Trophoblast cell (in vitro differentiated cells and primary cell): Measurements from ENCODE around the gene RSAD1.
A peak's percentile ranks its signal among the peaks of the same experiment; 100 is the strongest.

Experiments used
- DNase-seq, 2 donors: peaks; one replicate each; pipeline ENCODE4 v3.0.0-alpha.2; 2016
- H2AFZ ChIP-seq: 2 replicates; pipeline ENCODE4 v1.6.1; 2013; ENCODE audit warnings: low read length, moderate library complexity, mild to moderate bottlenecking; ENCODE audit not compliant: insufficient read depth, poor library complexity
- H2AK5ac ChIP-seq: 2 replicates; pipeline ENCODE4 v1.6.1; 2013; ENCODE audit warnings: mild to moderate bottlenecking, low read length
- H2BK120ac ChIP-seq: 2 replicates; pipeline ENCODE4 v1.6.1; 2013; ENCODE audit warnings: low read length, mild to moderate bottlenecking, moderate library complexity; ENCODE audit not compliant: insufficient read depth, poor library complexity
- H2BK12ac ChIP-seq: 2 replicates; pipeline ENCODE4 v1.6.1; 2013; ENCODE audit warnings: mild to moderate bottlenecking, low read length, moderate library complexity
- H2BK5ac ChIP-seq: 2 replicates; pipeline ENCODE4 v1.6.1; 2013; ENCODE audit warnings: low read length, low read depth, moderate library complexity, mild to moderate bottlenecking; ENCODE audit not compliant: poor library complexity
- H3K14ac ChIP-seq: 2 replicates; pipeline ENCODE4 v1.6.1; 2013; ENCODE audit warnings: mild to moderate bottlenecking, low read length
- H3K18ac ChIP-seq: 2 replicates; pipeline ENCODE4 v1.6.1; 2013; ENCODE audit warnings: mild to moderate bottlenecking, low read length
- H3K23ac ChIP-seq: 2 replicates; pipeline ENCODE4 v1.6.1; 2013; ENCODE audit warnings: low read length
- H3K27ac ChIP-seq: 2 replicates; pipeline ENCODE4 v1.5.1; 2013; ENCODE audit warnings: low read depth, mild to moderate bottlenecking, inconsistent platforms, low read length, moderate library complexity
- H3K27me3 ChIP-seq: 2 replicates; pipeline ENCODE4 v1.6.1; 2013; ENCODE audit warnings: inconsistent platforms, mild to moderate bottlenecking, low read length, moderate library complexity; ENCODE audit not compliant: insufficient read depth
- H3K36me3 ChIP-seq, 2 experiments: 1 replicate in 1 of 2; 2 replicates in 1 of 2; pipeline ENCODE4 v1.6.1; 2013; ENCODE audit warnings: low read length in 2 of 2, mild to moderate bottlenecking in 2 of 2, moderate library complexity in 1 of 2; ENCODE audit not compliant: insufficient read depth in 2 of 2, control insufficient read depth in 1 of 2
- H3K4ac ChIP-seq: 2 replicates; pipeline ENCODE4 v1.6.1; 2013; ENCODE audit warnings: low read depth, mild to moderate bottlenecking, low read length, moderate library complexity
- H3K4me1 ChIP-seq, 2 experiments: 1 replicate in 1 of 2; 2 replicates in 1 of 2; pipeline ENCODE4 v1.6.1; 2013; ENCODE audit warnings: low read length in 2 of 2, mild to moderate bottlenecking in 2 of 2, moderate library complexity in 1 of 2; ENCODE audit not compliant: insufficient read depth in 2 of 2, control insufficient read depth in 1 of 2
- H3K4me2 ChIP-seq: 2 replicates; pipeline ENCODE4 v1.6.1; 2013; ENCODE audit warnings: inconsistent platforms, mild to moderate bottlenecking, low read length, moderate library complexity
- H3K4me3 ChIP-seq: 2 replicates; pipeline ENCODE4 v1.5.1; 2013; ENCODE audit warnings: mild to moderate bottlenecking, low read depth, low read length, inconsistent platforms
- H3K79me1 ChIP-seq: one replicate; pipeline ENCODE4 v1.6.1; 2013; ENCODE audit warnings: low read length
- H3K79me2 ChIP-seq: 2 replicates; pipeline ENCODE4 v1.6.1; 2013; ENCODE audit warnings: low read length, mild to moderate bottlenecking; ENCODE audit not compliant: control insufficient read depth, insufficient read depth, poor library complexity
- H3K9ac ChIP-seq: 2 replicates; pipeline ENCODE4 v1.6.1; 2013; ENCODE audit warnings: mild to moderate bottlenecking, low read length
- H3K9me3 ChIP-seq: 2 replicates; pipeline ENCODE4 v1.6.1; 2013; ENCODE audit warnings: low read depth, mild to moderate bottlenecking, control low read depth, inconsistent platforms, low read length; ENCODE audit not compliant: insufficient read depth
- H4K12ac ChIP-seq: 2 replicates; pipeline ENCODE4 v1.6.1; 2013; ENCODE audit warnings: low read depth, mild to moderate bottlenecking, low read length, moderate library complexity
- H4K8ac ChIP-seq: 2 replicates; pipeline ENCODE4 v1.6.1; 2013; ENCODE audit warnings: low read depth, mild to moderate bottlenecking, low read length, moderate library complexity
- H4K91ac ChIP-seq: one replicate; pipeline ENCODE4 v1.6.1; 2013; ENCODE audit warnings: low read depth, mild to moderate bottlenecking, low read length, moderate library complexity
- WGBS: extraction: QIAGEN DNeasy Blood & Tissue Kit; methylation state at CpG from one replicate; pipeline ENCODE4 v1.1.7; 2013; ENCODE audit warnings: missing lambda C conversion rate; ENCODE audit not compliant: insufficient read length, insufficient coverage; ENCODE audit errors: extremely low coverage; 5-methylcytosine and 5-hydroxymethylcytosine counted together

The RSAD1 gene

GRCh38 chr17:50448643-50449042 is 30.0 kb upstream of the RSAD1 start:
- no peak overlapping the region for H4K12ac ChIP-seq
- H2BK12ac ChIP-seq, result no peak overlapping the region
- H4K8ac ChIP-seq, result no peak overlapping the region
- H3K4me3 ChIP-seq, result no peak overlapping the region
- DNase-seq, result no peak
- H3K79me1 ChIP-seq, result no peaks in the 10 kb centered on the region
- no peak overlapping the region for H2AK5ac ChIP-seq
- no peak overlapping the region for H3K14ac ChIP-seq
- no peaks in the 10 kb centered on the region for H3K36me3 ChIP-seq
- H3K4me2 ChIP-seq, result no peak overlapping the region
- WGBS, result no CpG with 5 or more reads among the region's 2 CpGs
- H3K4me1 ChIP-seq, result no peaks in the 10 kb centered on the region
- no peak overlapping the region for H3K23ac ChIP-seq
- no peak overlapping the region for H3K27ac ChIP-seq
- no peak overlapping the region for H4K91ac ChIP-seq
- H3K9ac ChIP-seq, result no peak overlapping the region
- no peaks in the 10 kb centered on the region for H3K79me2 ChIP-seq
- H3K4ac ChIP-seq, result no peak overlapping the region
- no peaks in the 10 kb centered on the region for H3K9me3 ChIP-seq
- no peak overlapping the region for H2BK120ac ChIP-seq
- H2BK5ac ChIP-seq, result no peak overlapping the region
- H3K18ac ChIP-seq, result no peak overlapping the region
- H2AFZ ChIP-seq, result no peak overlapping the region
- no peaks in the 10 kb centered on the region for H3K27me3 ChIP-seq

DNA sequence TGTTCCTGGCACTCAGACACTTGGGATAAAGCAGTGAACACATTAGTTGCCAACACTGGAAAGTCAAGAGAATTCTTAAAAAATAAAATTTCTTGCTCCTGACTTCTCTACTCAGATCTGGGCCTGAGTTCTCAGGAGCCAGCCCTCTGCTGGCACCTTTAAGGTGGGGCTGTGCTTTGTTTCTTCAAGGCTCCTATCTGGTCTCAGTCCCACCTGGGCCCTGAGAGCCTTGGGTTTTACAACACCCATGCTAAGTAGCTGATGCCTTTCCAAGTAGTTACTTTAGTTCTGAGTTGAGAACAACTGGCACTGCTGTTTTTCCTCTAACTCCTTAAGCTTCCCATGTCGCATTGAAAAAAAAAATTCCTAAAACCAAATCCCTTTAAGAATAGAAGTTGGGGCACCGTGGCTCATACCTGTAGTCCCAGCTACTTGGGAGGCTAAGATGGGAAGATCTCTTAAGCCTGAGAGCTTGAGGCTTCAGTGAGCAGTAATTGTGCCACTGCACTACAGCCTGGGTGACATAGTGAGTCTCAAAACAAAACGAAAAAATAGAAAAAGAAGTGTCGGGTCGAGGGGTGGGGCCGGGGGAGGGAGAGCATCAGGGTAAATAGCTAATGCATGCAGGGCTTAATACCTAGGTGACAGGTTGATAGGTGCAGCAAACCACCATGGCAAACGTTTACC is 26.6 kb upstream of the RSAD1 start:
- WGBS, result no CpG with 5 or more reads among the region's 7 CpGs
- H3K4ac ChIP-seq, result no peak overlapping the region
- H3K27ac ChIP-seq, result no peak overlapping the region
- no peak overlapping the region for H3K23ac ChIP-seq
- H3K27me3 ChIP-seq, result no peaks in the 10 kb centered on the region
- H2AK5ac ChIP-seq, result no peak overlapping the region
- H4K8ac ChIP-seq, result no peak overlapping the region
- H4K12ac ChIP-seq, result no peak overlapping the region
- H3K79me2 ChIP-seq, result no peaks in the 10 kb centered on the region
- no peak overlapping the region for H2BK120ac ChIP-seq
- peaks cover 4 to 5% of the 10 kb centered on the region in 2 experiments for H3K36me3 ChIP-seq
- no peak overlapping the region for H3K9ac ChIP-seq
- H4K91ac ChIP-seq, result no peak overlapping the region
- no peak overlapping the region for H3K4me2 ChIP-seq
- H3K4me1 ChIP-seq, result no peaks in the 10 kb centered on the region
- H3K4me3 ChIP-seq, result no peak overlapping the region
- H2BK5ac ChIP-seq, result no peak overlapping the region
- no peak for DNase-seq
- H2BK12ac ChIP-seq, result no peak overlapping the region
- no peak overlapping the region for H3K14ac ChIP-seq
- no peaks in the 10 kb centered on the region for H3K9me3 ChIP-seq
- no peak overlapping the region for H3K18ac ChIP-seq
- no peaks in the 10 kb centered on the region for H3K79me1 ChIP-seq
- no peak overlapping the region for H2AFZ ChIP-seq

DNA sequence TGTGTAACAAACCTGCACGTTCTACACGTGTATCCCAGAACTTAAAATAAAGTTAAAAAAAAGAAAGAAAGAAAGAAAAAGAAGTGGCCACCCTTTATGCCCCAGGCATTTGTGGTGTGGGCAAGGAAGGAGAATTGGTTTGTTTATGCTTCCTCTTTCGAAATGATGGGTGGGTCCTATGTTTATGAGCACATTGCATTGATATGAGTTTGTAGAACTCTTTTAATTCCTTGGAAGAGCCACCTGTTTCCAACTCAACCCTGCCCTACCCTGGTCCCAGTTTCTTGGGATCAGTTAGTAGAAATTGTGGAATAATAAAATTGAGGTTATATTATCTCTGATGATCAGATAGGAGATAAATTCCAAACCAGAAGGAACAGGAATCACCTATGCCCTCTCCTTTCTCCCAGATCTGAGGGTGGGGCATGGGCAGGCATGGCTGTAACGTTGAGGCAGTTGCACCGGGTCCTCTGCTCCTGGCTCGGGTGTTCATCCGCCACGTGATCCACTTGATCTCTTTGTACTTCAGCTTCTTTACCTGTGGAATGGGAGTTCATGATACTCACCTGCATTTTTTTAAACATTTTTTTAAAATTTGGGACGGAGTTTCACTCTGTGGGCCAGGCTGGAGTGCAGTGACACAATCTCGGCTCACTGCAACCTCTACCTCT is 25.9 kb upstream of the RSAD1 start:
- Histone ChIP-seq H4K12ac (no peak overlapping the region), H3K18ac (no peak overlapping the region), H3K79me1 (no peaks in the 10 kb centered on the region), H4K91ac (no peak overlapping the region), H2BK5ac (no peak overlapping the region), H3K23ac (no peak overlapping the region), H3K27ac (no peak overlapping the region), H2AFZ (no peak overlapping the region), H2BK12ac (no peak overlapping the region), H3K9me3 (no peaks in the 10 kb centered on the region), H4K8ac (no peak overlapping the region), H2BK120ac (no peak overlapping the region), H3K4me1 (no peaks in the 10 kb centered on the region), H3K79me2 (no peaks in the 10 kb centered on the region), H3K27me3 (no peaks in the 10 kb centered on the region), H3K4ac (no peak overlapping the region), H3K14ac (no peak overlapping the region), H3K4me3 (no peak overlapping the region), H3K4me2 (no peak overlapping the region), H3K9ac (no peak overlapping the region), H3K36me3 (peaks cover 4 to 5% of the 10 kb centered on the region in 2 experiments), H2AK5ac (no peak overlapping the region)
- peak; percentile 45 to 75 for DNase-seq
- WGBS, result no CpG with 5 or more reads among the region's 10 CpGs

GRCh38 chr17:50453901-50454300 is 24.8 kb upstream of the RSAD1 start:
- no peak overlapping the region for H3K4me3 ChIP-seq
- peaks cover 4% of the 10 kb centered on the region in 2 experiments for H3K4me1 ChIP-seq
- H3K27me3 ChIP-seq, result no peaks in the 10 kb centered on the region
- H3K14ac ChIP-seq, result no peak overlapping the region
- H4K12ac ChIP-seq, result no peak overlapping the region
- H3K79me1 ChIP-seq, result no peaks in the 10 kb centered on the region
- no peaks in the 10 kb centered on the region for H3K9me3 ChIP-seq
- H2AK5ac ChIP-seq, result no peak overlapping the region
- no peak overlapping the region for H3K9ac ChIP-seq
- H2BK120ac ChIP-seq, result no peak overlapping the region
- WGBS, result no CpG with 5 or more reads among the region's 3 CpGs
- H4K91ac ChIP-seq, result no peak overlapping the region
- H3K79me2 ChIP-seq, result no peaks in the 10 kb centered on the region
- no peak overlapping the region for H3K4me2 ChIP-seq
- no peak overlapping the region for H2AFZ ChIP-seq
- no peak overlapping the region for H4K8ac ChIP-seq
- H3K4ac ChIP-seq, result no peak overlapping the region
- peaks cover 4 to 5% of the 10 kb centered on the region in 2 experiments for H3K36me3 ChIP-seq
- no peak overlapping the region for H2BK12ac ChIP-seq
- H2BK5ac ChIP-seq, result no peak overlapping the region
- H3K27ac ChIP-seq, result no peak overlapping the region
- H3K18ac ChIP-seq, result no peak overlapping the region
- no peak overlapping the region for H3K23ac ChIP-seq
- DNase-seq, result no peak
